Pericardium fibroblast (primary cell): ENCODE measurements around the gene TMEM170B. TPM values are rescaled to one million over a fixed set of nuclear protein-coding genes. Genes with fewer than 3 reads are reported as not detected.

Source experiments
- total RNA-seq: library from RNA; depleted of rRNA; stranded (reverse); fragments of >200 nt; gene quantifications from 2 replicates; pipeline ENCODE4 v1.2.3, GENCODE V29; 2015

The TMEM170B gene, protein sequence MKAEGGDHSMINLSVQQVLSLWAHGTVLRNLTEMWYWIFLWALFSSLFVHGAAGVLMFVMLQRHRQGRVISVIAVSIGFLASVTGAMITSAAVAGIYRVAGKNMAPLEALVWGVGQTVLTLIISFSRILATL
- 0.26 and 0.47 TPM in 2 replicates for total RNA-seq

GRCh38 chr6:11537229-11538051 is at the start of gene TMEM170B:
Gene TMEM170B (plus strand): TSS chr6:11537749. CDS start chr6:11538278, 529 bp downstream.

Other genes starting within 250 kb of the TMEM170B start
- gene ADTRP, start 241.1 kb downstream of the TMEM170B start, total RNA-seq = not detected in 2 replicates